GM12801 (cell line): ENCODE data around the gene APBB2.

Experiments
- TF ChIP-seq, protein P1 (sequence below): IDR thresholded peaks from one replicate; pipeline ENCODE4 v1.5.1; 2011; ENCODE audit warnings: control low read depth; ENCODE audit not compliant: insufficient read length; ENCODE audit errors: extremely low read depth

Gene APBB2

DNA sequence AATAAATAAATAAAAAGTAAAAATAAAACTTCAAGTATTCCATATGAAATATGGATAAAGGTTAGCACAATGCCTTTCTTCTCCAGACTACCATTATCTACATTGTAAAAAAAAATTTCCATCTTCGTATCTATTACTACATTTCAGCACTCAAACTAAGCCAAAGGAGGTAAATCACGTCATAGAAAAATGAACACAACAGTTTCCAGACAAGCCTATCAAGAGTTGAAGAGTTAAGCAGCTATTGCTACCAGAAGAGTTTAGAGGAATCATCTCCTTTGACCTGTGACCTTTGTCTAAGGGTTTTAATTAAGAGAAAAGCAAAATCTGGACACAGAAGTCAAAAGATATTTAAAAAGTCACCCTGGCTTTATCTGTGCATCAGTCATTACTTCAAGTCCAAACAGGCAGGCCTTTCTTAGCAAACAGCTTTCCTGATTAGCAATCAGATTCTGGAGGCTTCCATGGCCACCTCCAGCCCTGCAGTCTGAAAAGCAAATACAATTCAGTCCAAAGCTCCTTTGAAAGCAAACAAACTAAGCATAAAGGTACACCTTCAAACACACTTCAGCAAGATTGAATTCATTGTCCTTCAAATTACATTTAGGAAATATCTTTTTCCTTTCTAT lies 82.2 kb downstream of the APBB2 start:
- TF ChIP-seq, protein P1, sequence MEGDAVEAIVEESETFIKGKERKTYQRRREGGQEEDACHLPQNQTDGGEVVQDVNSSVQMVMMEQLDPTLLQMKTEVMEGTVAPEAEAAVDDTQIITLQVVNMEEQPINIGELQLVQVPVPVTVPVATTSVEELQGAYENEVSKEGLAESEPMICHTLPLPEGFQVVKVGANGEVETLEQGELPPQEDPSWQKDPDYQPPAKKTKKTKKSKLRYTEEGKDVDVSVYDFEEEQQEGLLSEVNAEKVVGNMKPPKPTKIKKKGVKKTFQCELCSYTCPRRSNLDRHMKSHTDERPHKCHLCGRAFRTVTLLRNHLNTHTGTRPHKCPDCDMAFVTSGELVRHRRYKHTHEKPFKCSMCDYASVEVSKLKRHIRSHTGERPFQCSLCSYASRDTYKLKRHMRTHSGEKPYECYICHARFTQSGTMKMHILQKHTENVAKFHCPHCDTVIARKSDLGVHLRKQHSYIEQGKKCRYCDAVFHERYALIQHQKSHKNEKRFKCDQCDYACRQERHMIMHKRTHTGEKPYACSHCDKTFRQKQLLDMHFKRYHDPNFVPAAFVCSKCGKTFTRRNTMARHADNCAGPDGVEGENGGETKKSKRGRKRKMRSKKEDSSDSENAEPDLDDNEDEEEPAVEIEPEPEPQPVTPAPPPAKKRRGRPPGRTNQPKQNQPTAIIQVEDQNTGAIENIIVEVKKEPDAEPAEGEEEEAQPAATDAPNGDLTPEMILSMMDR, result no peak

DNA sequence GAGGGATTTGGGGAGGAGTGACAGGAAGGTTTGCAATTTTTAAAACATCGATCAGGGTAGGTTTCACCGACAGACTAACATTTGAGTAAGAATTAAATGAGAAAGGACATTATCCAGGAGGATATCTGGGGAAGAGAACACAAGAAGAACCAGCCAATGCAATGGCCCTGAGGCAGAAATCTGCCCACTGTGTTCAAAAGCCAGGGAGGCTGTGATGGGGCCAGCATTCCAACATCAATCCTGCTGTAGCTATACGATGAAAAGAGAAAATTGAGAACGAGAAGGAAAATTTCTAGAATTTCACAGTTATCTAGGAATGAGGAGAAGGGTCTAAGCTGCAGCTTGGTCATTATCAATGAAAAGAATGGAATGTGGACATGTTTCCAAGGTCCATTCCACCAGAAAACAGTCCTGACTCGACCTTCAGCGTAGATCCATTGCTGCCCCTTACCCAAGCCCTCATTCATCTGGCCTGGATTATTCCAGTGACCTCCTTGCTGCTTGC lies 84.4 kb downstream of the APBB2 start:
- TF ChIP-seq, protein P1, result no peak

DNA sequence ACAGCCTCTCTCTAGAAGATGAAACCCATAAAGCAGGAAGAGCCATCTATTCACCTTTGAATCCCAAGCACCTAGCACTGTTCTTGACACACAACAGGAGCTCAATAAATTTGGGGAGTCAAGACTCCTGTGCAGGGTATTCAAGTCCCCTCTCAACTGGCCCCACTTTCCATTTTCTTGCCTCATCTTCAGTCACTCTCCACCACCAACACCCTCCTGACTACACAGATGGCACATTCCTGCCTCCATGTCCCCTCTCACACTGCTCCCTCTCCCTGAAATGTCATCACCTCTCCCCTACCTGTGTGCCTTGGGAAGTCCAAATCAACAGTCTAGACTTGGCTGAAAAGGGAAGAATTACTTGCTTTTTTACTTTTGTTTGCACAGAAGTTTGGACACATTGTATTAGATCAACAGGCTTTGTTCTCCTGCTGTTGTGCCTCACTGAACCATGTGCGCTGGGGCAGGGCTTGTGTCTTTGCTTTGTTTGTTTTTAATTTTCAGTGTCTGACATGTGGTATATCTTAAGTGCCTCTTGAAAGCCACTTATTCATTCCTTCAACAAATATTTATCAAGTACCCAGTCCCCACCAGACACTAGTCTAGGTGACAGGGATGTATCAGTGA lies 85.1 kb downstream of the APBB2 start:
- TF ChIP-seq, protein P1, result no peak

DNA sequence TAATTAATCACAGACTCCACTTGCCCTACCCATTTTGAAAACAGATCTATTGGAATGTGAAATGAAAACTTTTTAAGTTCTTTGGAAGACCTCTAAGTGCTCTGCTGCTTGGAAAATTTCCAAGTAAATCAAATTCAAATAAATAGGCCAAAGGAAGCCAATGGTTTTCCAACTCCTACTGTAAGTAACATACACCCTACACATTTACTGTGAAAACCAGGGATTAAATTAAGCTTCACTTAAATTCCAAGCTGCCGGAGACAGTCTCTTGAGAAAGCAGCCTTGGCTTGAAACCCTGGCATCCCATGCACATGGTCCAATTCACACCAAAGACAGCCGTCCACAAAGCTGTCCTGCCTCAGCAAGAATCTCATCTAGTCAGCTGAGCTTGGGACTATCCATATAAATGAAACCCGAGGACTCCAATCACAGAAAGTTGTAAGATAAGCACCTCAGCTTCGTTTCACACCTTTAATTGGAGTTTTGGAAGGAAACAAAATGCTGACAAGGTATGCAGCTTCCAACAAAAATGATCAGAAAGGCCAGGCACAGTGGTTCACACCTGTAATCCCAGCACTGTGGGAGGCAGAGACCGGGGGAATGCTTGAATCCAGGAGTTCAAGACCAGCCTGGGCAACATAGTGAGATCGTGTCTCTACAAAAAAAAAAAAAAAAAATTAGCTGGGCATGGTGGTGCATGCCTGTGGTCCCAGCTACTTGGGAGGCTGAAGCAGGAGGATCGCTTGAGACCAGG lies 88.6 kb downstream of the APBB2 start:
- TF ChIP-seq, protein P1, result no peak

DNA sequence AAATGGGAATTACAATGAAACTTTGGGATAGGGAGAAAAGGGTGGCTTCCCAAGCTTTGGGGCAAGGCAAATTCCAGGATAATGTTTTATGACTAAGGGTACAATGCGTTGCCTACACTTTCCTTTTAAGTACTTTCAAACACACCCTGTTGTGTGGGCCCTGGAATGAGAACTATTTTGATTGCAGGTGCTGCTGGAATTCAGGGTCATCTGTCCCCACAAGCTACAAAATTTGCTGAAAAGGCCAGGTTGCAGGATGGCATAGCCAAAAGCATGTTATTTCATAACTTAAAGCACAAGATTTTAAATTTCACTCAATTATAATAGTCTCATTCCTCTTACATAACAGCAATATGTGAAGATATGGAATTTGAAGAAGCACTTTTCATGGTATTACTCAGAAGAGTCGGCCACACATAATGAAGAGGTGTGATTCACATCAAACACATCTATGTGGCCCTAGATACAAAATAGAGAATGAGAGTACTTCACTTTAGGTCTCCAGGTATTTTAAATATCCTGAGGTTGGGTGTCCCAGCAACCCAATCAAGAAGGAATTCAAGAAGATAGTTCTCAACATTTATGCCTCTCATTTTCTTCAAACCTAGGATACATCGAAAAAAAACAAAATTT lies 89.3 kb downstream of the APBB2 start:
- TF ChIP-seq, protein P1, result no peak

DNA sequence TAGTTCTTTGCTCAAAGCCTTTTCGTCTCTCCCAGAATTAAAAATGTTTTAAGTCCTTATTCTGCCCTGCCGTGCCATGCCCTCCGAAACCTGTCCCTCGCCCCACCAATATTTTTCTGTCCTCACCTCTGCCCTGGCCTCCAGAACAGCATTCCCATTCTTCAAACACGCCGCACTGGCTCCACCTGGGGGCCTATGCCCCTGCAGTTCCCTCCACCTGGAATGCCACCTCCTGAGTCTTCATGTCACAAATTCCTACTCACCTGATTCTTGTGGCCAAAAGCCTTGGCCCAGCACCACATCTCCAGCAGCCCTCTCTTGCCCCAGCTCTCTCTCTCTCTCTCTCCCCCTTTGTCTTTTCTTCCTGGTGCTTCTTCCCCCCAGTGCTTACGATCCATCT lies 91.6 kb downstream of the APBB2 start:
- TF ChIP-seq, protein P1, result no peak

DNA sequence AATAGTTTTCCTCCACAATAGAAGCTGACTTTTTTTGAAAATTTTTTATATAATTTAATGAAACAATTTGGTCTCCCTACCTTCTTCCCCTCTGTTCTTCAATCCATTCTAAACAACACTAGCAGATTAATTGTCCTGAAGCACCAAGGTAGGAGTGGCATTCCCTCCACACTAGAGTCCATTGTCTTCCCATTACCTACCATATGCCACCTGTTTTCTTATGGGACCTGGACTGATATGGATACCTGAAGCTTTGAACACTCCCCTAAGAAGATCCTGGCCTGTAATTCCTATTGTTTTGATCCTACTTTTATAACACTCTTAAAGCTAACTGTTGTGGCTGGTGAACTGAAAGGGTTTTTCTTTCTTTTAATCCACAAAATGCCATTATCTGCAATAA lies 92.0 kb downstream of the APBB2 start:
- TF ChIP-seq, protein P1, result no peak
